A673 (cell line): ENCODE data around the gene SLC6A6. TPM values are rescaled to one million over a fixed set of nuclear protein-coding genes. Genes with fewer than 3 reads are reported as not detected.

ENCODE experiments used
- BruUV-seq: library from RNA; stranded (reverse); fragments of 400-500 nt; replicated peaks from 2 replicates; lab custom pipeline; 2021; lab: Mats Ljungman, UMichigan
- CTCF ChIA-PET: fragments of 300-600 bp; sonication (Branson Sonifier 250); formaldehyde crosslinking; loops from one replicate; lab custom pipeline; 2022; ENCODE audit warnings: antibody characterized with exemption; lab: Charles Lee
- POLR2A ChIA-PET: fragments of 300-600 bp; sonication (Branson Sonifier 250); formaldehyde crosslinking; loops from one replicate; lab custom pipeline; 2022; ENCODE audit warnings: antibody characterized with exemption; ENCODE audit not compliant: low non-redundant PET; lab: Charles Lee
- DNase-seq: peaks from one replicate; pipeline ENCODE4 v3.0.0-alpha.2; 2015; ENCODE audit warnings: low spot score
- H3K27ac ChIP-seq: fragments of 200-600 bp; sonication (generic); 2 replicates; pipeline ENCODE4 v1.5.1; 2016; ENCODE audit warnings: mixed run types, low read depth, mild to moderate bottlenecking, mixed read lengths, antibody characterized with exemption, low read length; ENCODE audit not compliant: poor library complexity, severe bottlenecking
- H3K27me3 ChIP-seq: fragments of 200-600 bp; sonication (generic); replicated peaks from 2 replicates; pipeline ENCODE4 v1.6.1; 2017; ENCODE audit warnings: mixed run types, low read depth, mild to moderate bottlenecking, mixed read lengths, antibody characterized with exemption, low read length; ENCODE audit not compliant: insufficient read depth, poor library complexity
- H3K36me3 ChIP-seq: fragments of 200-600 bp; sonication (generic); 2 replicates; pipeline ENCODE4 v1.6.1; 2016; ENCODE audit warnings: mixed run types, mild to moderate bottlenecking, mixed read lengths, antibody characterized with exemption, low read length; ENCODE audit not compliant: insufficient read depth, poor library complexity, severe bottlenecking
- H3K4me1 ChIP-seq: fragments of 200-600 bp; sonication (generic); 2 replicates; pipeline ENCODE4 v1.6.1; 2017; ENCODE audit warnings: mixed run types, mild to moderate bottlenecking, mixed read lengths, antibody characterized with exemption, low read length; ENCODE audit not compliant: insufficient read depth, poor library complexity, severe bottlenecking
- H3K4me3 ChIP-seq: fragments of 200-600 bp; sonication (generic); 2 replicates; pipeline ENCODE4 v1.5.1; 2016; ENCODE audit warnings: low read depth, mixed run types, mild to moderate bottlenecking, mixed read lengths, low read length; ENCODE audit not compliant: poor library complexity, severe bottlenecking
- H3K9me3 ChIP-seq: fragments of 200-600 bp; sonication (generic); 2 replicates; pipeline ENCODE4 v1.6.1; 2016; ENCODE audit warnings: mixed run types, low read depth, mild to moderate bottlenecking, mixed read lengths, antibody characterized with exemption, low read length; ENCODE audit not compliant: poor library complexity, severe bottlenecking
- CTCF ChIP-seq: fragments of 300-800, 200-600 bp; sonication (generic); conservative IDR thresholded peaks from 2 replicates; pipeline ENCODE4 v1.5.1; 2017; ENCODE audit warnings: low read depth, mild to moderate bottlenecking, antibody characterized with exemption, low read length, moderate library complexity, mixed read lengths
- EZH2 ChIP-seq: fragments of 200-600 bp; sonication (generic); IDR thresholded peaks from 2 replicates; pipeline ENCODE4 v1.6.1; 2017; ENCODE audit warnings: borderline replicate concordance, low read depth, mild to moderate bottlenecking, mixed read lengths, antibody characterized with exemption, low read length; ENCODE audit not compliant: poor library complexity, severe bottlenecking
- intact Hi-C: fragments of 100-400 bp; cut with micrococcal nuclease; formaldehyde crosslinking; loops from one replicate; pipeline ENCODE4 v1.10.0; 2022; ENCODE audit not compliant: unreplicated experiment
- total RNA-seq: library from RNA; stranded (reverse); gene quantifications from 2 replicates; pipeline ENCODE4 v1.2.3, GENCODE V29; 2021

SLC6A6 gene
- total RNA-seq, 1 experiment from 2014 or later: 55.1 TPM

GRCh38 chr3:14507305-14507741 is 104.9 kb downstream of the SLC6A6 start:
- ChIA-PET CTCF (no interaction called here), POLR2A (no interaction called here)
- Histone ChIP-seq H3K27me3 (no peaks in the 10 kb centered on the region), H3K27ac (no peak overlapping the region), H3K4me3 (no peak overlapping the region), H3K4me1 (no peaks in the 10 kb centered on the region), H3K36me3 (no peaks in the 10 kb centered on the region), H3K9me3 (peaks cover 5% of the 10 kb centered on the region)
- peak; percentile 18 for DNase-seq
- BruUV-seq: no TSS peak
- TF ChIP-seq EZH2 (no peak), CTCF (no peak)
- intact Hi-C loops: loop anchor here (5.0 kb wide), 1 partner anchor 415 kb away; no protein-coding TSS in a partner anchor

- CTCF ChIA-PET: no interaction called here
- no peaks in the 10 kb centered on the region for H3K9me3 ChIP-seq
- no peak for DNase-seq
- no TSS peak for BruUV-seq
- no peaks in the 10 kb centered on the region for H3K4me1 ChIP-seq
- no peak for TF ChIP-seq CTCF
- TF ChIP-seq EZH2: no peak
- intact Hi-C loops: loop anchor here (5.0 kb wide), 1 partner anchor 414 kb away; no protein-coding TSS in a partner anchor
- POLR2A ChIA-PET: no interaction called here
- H3K4me3 ChIP-seq: no peak overlapping the region
- no peak overlapping the region for H3K27ac ChIP-seq
- no peaks in the 10 kb centered on the region for H3K27me3 ChIP-seq
- H3K36me3 ChIP-seq: no peaks in the 10 kb centered on the region
These were observed 105.5 kb downstream of the SLC6A6 start for GRCh38 chr3:14507757-14508504.

- Histone ChIP-seq H3K9me3 (no peaks in the 10 kb centered on the region), H3K4me1 (no peaks in the 10 kb centered on the region), H3K4me3 (no peak overlapping the region), H3K36me3 (no peaks in the 10 kb centered on the region), H3K27me3 (no peaks in the 10 kb centered on the region), H3K27ac (no peak overlapping the region)
- ChIA-PET POLR2A (no interaction called here), CTCF (no interaction called here)
- BruUV-seq: no TSS peak
- TF ChIP-seq CTCF: no peak
- TF ChIP-seq EZH2: no peak
- no peak for DNase-seq
- intact Hi-C loops: loop anchor here (5.0 kb wide), 1 partner anchor 414 kb away; no protein-coding TSS in a partner anchor
These were observed 106.1 kb downstream of the SLC6A6 start for GRCh38 chr3:14508505-14508819.
